Activated CD4-positive, alpha-beta T cell treated with anti-CD3 and anti-CD28 coated beads, Interleukin-2, amount 10 ng/mL, durations not matched to agents 24 days and 14 days (primary cell): ENCODE results near the gene DHFR2. TPM values are rescaled to one million over a fixed set of nuclear protein-coding genes. Genes with fewer than 3 reads are reported as not detected.

ENCODE experiments used
- DNase-seq: peaks from one replicate; pipeline ENCODE4 v3.0.0; 2022
- H3K27ac Mint-ChIP-seq: one replicate; pipeline ENCODE4 v1.8.0; 2022; ENCODE audit warnings: mild to moderate bottlenecking, mixed read lengths
- H3K27me3 Mint-ChIP-seq: one replicate; pipeline ENCODE4 v1.8.0; 2022; ENCODE audit warnings: mixed read lengths
- H3K36me3 Mint-ChIP-seq: one replicate; pipeline ENCODE4 v1.8.0; 2022; ENCODE audit warnings: low read depth, mild to moderate bottlenecking, mixed read lengths
- H3K4me1 Mint-ChIP-seq: one replicate; pipeline ENCODE4 v1.8.0; 2021; ENCODE audit warnings: mixed read lengths
- H3K4me3 Mint-ChIP-seq: one replicate; pipeline ENCODE4 v1.8.0; 2022; ENCODE audit warnings: mild to moderate bottlenecking, moderate library complexity, mixed read lengths
- H3K9me3 Mint-ChIP-seq: one replicate; pipeline ENCODE4 v1.8.0; 2021; ENCODE audit warnings: mixed read lengths
- intact Hi-C: fragments of 100-400 bp; cut with micrococcal nuclease; formaldehyde crosslinking; loops from one replicate; pipeline ENCODE4 v1.15.1; 2023
- total RNA-seq: library from RNA; stranded (reverse); gene quantifications from 2 replicates; pipeline ENCODE4 v1.2.3, GENCODE V29; 2022

Gene DHFR2
- total RNA-seq, 1 donor from 2014 or later: 10.0 TPM

DNA sequence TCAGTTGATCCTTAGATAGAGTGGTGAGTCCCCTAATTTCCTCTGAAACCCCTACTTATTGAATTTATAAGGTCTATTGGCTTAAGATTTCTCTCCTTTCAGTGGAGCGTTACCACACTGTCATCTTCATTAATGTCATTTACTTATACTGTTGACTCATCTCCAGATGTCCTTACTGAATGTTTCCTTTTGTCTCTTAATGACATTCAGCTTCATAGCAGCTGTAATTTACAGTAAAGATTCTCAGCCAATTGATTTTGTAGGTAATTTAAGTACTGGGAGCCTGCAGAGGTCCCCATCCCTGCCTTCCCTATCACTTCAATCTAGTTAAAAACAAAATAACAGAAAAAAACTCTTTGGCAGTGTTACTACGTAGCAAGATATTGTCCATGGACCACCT lies 53.1 kb downstream of the DHFR2 start:
- no peak overlapping the region for H3K4me3 Mint-ChIP-seq
- no peak for DNase-seq
- peaks cover 6% of the 10 kb centered on the region for H3K9me3 Mint-ChIP-seq
- H3K36me3 Mint-ChIP-seq: peaks cover 6% of the 10 kb centered on the region
- peaks cover 35% of the 10 kb centered on the region for H3K4me1 Mint-ChIP-seq
- H3K27ac Mint-ChIP-seq: no peak overlapping the region
- intact Hi-C loops: loop anchor here (2.0 kb wide), 2 partner anchors 33 to 37 kb away; partner anchors contain the start of gene PROS1
- no peaks in the 10 kb centered on the region for H3K27me3 Mint-ChIP-seq

- no peaks in the 10 kb centered on the region for H3K27me3 Mint-ChIP-seq
- no peak overlapping the region for H3K4me3 Mint-ChIP-seq
- H3K27ac Mint-ChIP-seq: no peak overlapping the region
- peaks cover 5% of the 10 kb centered on the region for H3K36me3 Mint-ChIP-seq
- peaks cover 38% of the 10 kb centered on the region for H3K4me1 Mint-ChIP-seq
- peaks cover 4% of the 10 kb centered on the region for H3K9me3 Mint-ChIP-seq
- intact Hi-C loops: no loop called here
- no peak for DNase-seq
Observed at GRCh38 chr3:94008253-94008652, 54.5 kb downstream of the DHFR2 start.

Other genes starting within 250 kb of the DHFR2 start
- 0.85 and 1.3 TPM in 2 replicates for gene PROS1, start 89.0 kb downstream of the DHFR2 start, total RNA-seq
- 12.2 and 16.6 TPM in 2 replicates for gene ARL13B, start 82.8 kb downstream of the DHFR2 start, total RNA-seq
- gene STX19, start 34.3 kb downstream of the DHFR2 start, total RNA-seq: not detected in 2 replicates
- 15.3 and 17.9 TPM in 2 replicates for gene NSUN3, start 145 bp upstream of the DHFR2 start, total RNA-seq